Left ventricle myocardium inferior (tissue), 1 donor: ENCODE measurements around the gene GSE1. TPM values are rescaled to one million over a fixed set of nuclear protein-coding genes. Genes with fewer than 3 reads are reported as not detected.

Source experiments
- DNase-seq: peaks from one replicate; pipeline ENCODE4 v3.0.0-alpha.2; 2020
- H3K27ac ChIP-seq: fragments of 200-600 bp; replicated peaks from 2 replicates; pipeline ENCODE4 v1.8.0; 2021
- H3K27me3 ChIP-seq: fragments of 200-600 bp; 2 replicates; pipeline ENCODE4 v1.8.0; 2021; ENCODE audit warnings: low read depth
- H3K36me3 ChIP-seq: fragments of 200-600 bp; 2 replicates; pipeline ENCODE4 v1.8.0; 2021
- H3K4me1 ChIP-seq: fragments of 200-600 bp; 2 replicates; pipeline ENCODE4 v1.8.0; 2021
- H3K4me3 ChIP-seq: fragments of 200-600 bp; 2 replicates; pipeline ENCODE4 v1.8.0; 2021; ENCODE audit warnings: mild to moderate bottlenecking, moderate library complexity
- H3K9me3 ChIP-seq: fragments of 200-600 bp; replicated peaks from 2 replicates; pipeline ENCODE4 v1.8.0; 2021
- CTCF ChIP-seq: fragments of 200-600 bp; IDR thresholded peaks from 2 replicates; pipeline ENCODE4 v1.8.0; 2021; ENCODE audit warnings: antibody characterized with exemption, mild to moderate bottlenecking, borderline replicate concordance
- intact Hi-C: fragments of 100-400 bp; cut with micrococcal nuclease; formaldehyde crosslinking; loops from one replicate; pipeline ENCODE4 v1.11.0; 2022
- total RNA-seq: library from RNA; stranded (reverse); fragmentation: NEBNext Ultra II Directional; extraction: Animal tissue kit (Norgen Biotek cat#: 25700); gene quantifications from one replicate; pipeline ENCODE4 v1.2.1, GENCODE V29; 2021
- donor health status: DM: no; HTN: yes; CAD: no; lungs with severe emphysema.

GSE1 gene
- total RNA-seq, 1 donor from 2014 or later, result 34.2 TPM

GRCh38 chr16:85690469-85691064 lies 77.4 kb downstream of the GSE1 start:
- intact Hi-C loops, result no loop called here
- H3K9me3 ChIP-seq, result no peaks in the 10 kb centered on the region
- H3K36me3 ChIP-seq, result no peaks in the 10 kb centered on the region
- H3K4me3 ChIP-seq, result no peak overlapping the region
- peaks cover 27% of the 10 kb centered on the region for H3K27me3 ChIP-seq
- H3K27ac ChIP-seq, result no peak overlapping the region
- no peak for TF ChIP-seq CTCF
- H3K4me1 ChIP-seq, result peaks cover 15% of the 10 kb centered on the region
- DNase-seq, result no peak

- H3K27ac ChIP-seq, result no peak overlapping the region
- H3K4me1 ChIP-seq, result peaks cover 6% of the 10 kb centered on the region
- no peak overlapping the region for H3K4me3 ChIP-seq
- no peaks in the 10 kb centered on the region for H3K36me3 ChIP-seq
- H3K27me3 ChIP-seq, result peaks cover 58% of the 10 kb centered on the region
- TF ChIP-seq CTCF, result no peak
- intact Hi-C loops, result no loop called here
- DNase-seq, result no peak
- H3K9me3 ChIP-seq, result no peaks in the 10 kb centered on the region
Measured at GRCh38 chr16:85695196-85696128, 82.3 kb downstream of the GSE1 start.

- H3K36me3 ChIP-seq, result no peaks in the 10 kb centered on the region
- no peak overlapping the region for H3K4me3 ChIP-seq
- intact Hi-C loops, result no loop called here
- DNase-seq, result no peak
- TF ChIP-seq CTCF, result no peak
- H3K27ac ChIP-seq, result no peak overlapping the region
- H3K9me3 ChIP-seq, result peaks cover 4% of the 10 kb centered on the region
- peaks cover 58% of the 10 kb centered on the region for H3K27me3 ChIP-seq
- H3K4me1 ChIP-seq, result peaks cover 6% of the 10 kb centered on the region
Measured at GRCh38 chr16:85696781-85697180, 83.7 kb downstream of the GSE1 start.

- peaks cover 54% of the 10 kb centered on the region for H3K27me3 ChIP-seq
- no peak for TF ChIP-seq CTCF
- no peak for DNase-seq
- H3K36me3 ChIP-seq, result no peaks in the 10 kb centered on the region
- no peak overlapping the region for H3K4me3 ChIP-seq
- H3K9me3 ChIP-seq, result peaks cover 6% of the 10 kb centered on the region
- intact Hi-C loops, result no loop called here
- H3K4me1 ChIP-seq, result peaks cover 6% of the 10 kb centered on the region
- no peak overlapping the region for H3K27ac ChIP-seq
Measured at GRCh38 chr16:85697431-85697830, 84.3 kb downstream of the GSE1 start.

GRCh38 chr16:85698459-85698891 lies 85.4 kb downstream of the GSE1 start:
- intact Hi-C loops, result no loop called here
- Histone ChIP-seq H3K4me1 (peaks cover 6% of the 10 kb centered on the region), H3K9me3 (peaks cover 6% of the 10 kb centered on the region), H3K36me3 (no peaks in the 10 kb centered on the region), H3K27ac (no peak overlapping the region), H3K4me3 (no peak overlapping the region), H3K27me3 (peaks cover 50% of the 10 kb centered on the region)
- no peak for DNase-seq
- no peak for TF ChIP-seq CTCF
